Rectal smooth muscle tissue (tissue), 1 donor: ENCODE measurements around the gene MAFF.

Source experiments
- H3K27ac ChIP-seq: one replicate; pipeline ENCODE4 v1.7.0; 2013; ENCODE audit warnings: low read depth, low read length, inconsistent platforms
- H3K27me3 ChIP-seq: one replicate; pipeline ENCODE4 v1.7.0; 2013; ENCODE audit warnings: low read length; ENCODE audit not compliant: control insufficient read depth, insufficient read depth
- H3K36me3 ChIP-seq: one replicate; pipeline ENCODE4 v1.7.0; 2013; ENCODE audit warnings: low read length; ENCODE audit not compliant: control insufficient read depth, insufficient read depth
- H3K4me1 ChIP-seq: one replicate; pipeline ENCODE4 v1.7.0; 2013; ENCODE audit warnings: low read length; ENCODE audit not compliant: control insufficient read depth, insufficient read depth
- H3K4me3 ChIP-seq: one replicate; pipeline ENCODE4 v1.7.0; 2013; ENCODE audit warnings: low read length
- H3K9ac ChIP-seq: one replicate; pipeline ENCODE4 v1.7.0; 2013; ENCODE audit warnings: low read length

Gene MAFF

GRCh38 chr22:38250643-38251340 is 49.0 kb downstream of the MAFF start:
- no peak overlapping the region for H3K9ac ChIP-seq

GRCh38 chr22:38251341-38251692 is 49.5 kb downstream of the MAFF start:
- peaks cover 10% of the 10 kb centered on the region for H3K36me3 ChIP-seq
- H3K4me3 ChIP-seq = no peak overlapping the region
- H3K27ac ChIP-seq = no peak overlapping the region
- no peak overlapping the region for H3K9ac ChIP-seq
- no peaks in the 10 kb centered on the region for H3K27me3 ChIP-seq
- H3K4me1 ChIP-seq = peaks cover 2% of the 10 kb centered on the region

More at GRCh38 chr22:38250643-38251340, 49.0 kb downstream of the MAFF start:
- Histone ChIP-seq H3K27ac (no peak overlapping the region), H3K36me3 (peaks cover 15% of the 10 kb centered on the region), H3K4me1 (peaks cover 7% of the 10 kb centered on the region), H3K27me3 (no peaks in the 10 kb centered on the region), H3K4me3 (no peak overlapping the region)

GRCh38 chr22:38255697-38256096 is 53.9 kb downstream of the MAFF start:
- no peaks in the 10 kb centered on the region for H3K36me3 ChIP-seq
- H3K27ac ChIP-seq = no peak overlapping the region
- H3K27me3 ChIP-seq = no peaks in the 10 kb centered on the region
- H3K4me3 ChIP-seq = no peak overlapping the region
- no peak overlapping the region for H3K9ac ChIP-seq
- H3K4me1 ChIP-seq = peaks cover 11% of the 10 kb centered on the region

GRCh38 chr22:38257181-38257580 is 55.4 kb downstream of the MAFF start:
- Histone ChIP-seq H3K27ac (peak overlapping the region; percentile 59), H3K36me3 (no peaks in the 10 kb centered on the region), H3K9ac (no peak overlapping the region), H3K4me1 (peaks cover 20% of the 10 kb centered on the region), H3K27me3 (no peaks in the 10 kb centered on the region), H3K4me3 (no peak overlapping the region)

- Histone ChIP-seq H3K36me3 (no peaks in the 10 kb centered on the region), H3K27ac (peak overlapping the region; percentile 59), H3K9ac (no peak overlapping the region), H3K27me3 (no peaks in the 10 kb centered on the region), H3K4me1 (peaks cover 25% of the 10 kb centered on the region), H3K4me3 (no peak overlapping the region)
These were observed 56.0 kb downstream of the MAFF start for GRCh38 chr22:38257650-38258250.

- no peak overlapping the region for H3K4me3 ChIP-seq
- no peaks in the 10 kb centered on the region for H3K36me3 ChIP-seq
- no peak overlapping the region for H3K27ac ChIP-seq
- no peaks in the 10 kb centered on the region for H3K27me3 ChIP-seq
- H3K9ac ChIP-seq = no peak overlapping the region
- H3K4me1 ChIP-seq = peaks cover 25% of the 10 kb centered on the region
These were observed 57.1 kb downstream of the MAFF start for GRCh38 chr22:38258895-38259294.

GRCh38 chr22:38259370-38259769 is 57.6 kb downstream of the MAFF start:
- Histone ChIP-seq H3K27me3 (no peaks in the 10 kb centered on the region), H3K9ac (no peak overlapping the region), H3K27ac (no peak overlapping the region), H3K4me1 (peaks cover 25% of the 10 kb centered on the region), H3K4me3 (no peak overlapping the region), H3K36me3 (no peaks in the 10 kb centered on the region)

GRCh38 chr22:38260761-38261681 is 59.2 kb downstream of the MAFF start:
- H3K27ac ChIP-seq = peak overlapping the region; percentile 5
- H3K27me3 ChIP-seq = no peaks in the 10 kb centered on the region
- no peak overlapping the region for H3K4me3 ChIP-seq
- no peaks in the 10 kb centered on the region for H3K36me3 ChIP-seq
- peaks cover 26% of the 10 kb centered on the region for H3K4me1 ChIP-seq
- H3K9ac ChIP-seq = no peak overlapping the region

GRCh38 chr22:38262051-38262795 is 60.4 kb downstream of the MAFF start:
- H3K9ac ChIP-seq = no peak overlapping the region
- peaks cover 32% of the 10 kb centered on the region for H3K4me1 ChIP-seq
- H3K4me3 ChIP-seq = no peak overlapping the region
- H3K36me3 ChIP-seq = no peaks in the 10 kb centered on the region
- no peak overlapping the region for H3K27ac ChIP-seq
- no peaks in the 10 kb centered on the region for H3K27me3 ChIP-seq

GRCh38 chr22:38264322-38264843 is 62.6 kb downstream of the MAFF start:
- H3K4me3 ChIP-seq = no peak overlapping the region
- no peak overlapping the region for H3K9ac ChIP-seq
- no peaks in the 10 kb centered on the region for H3K36me3 ChIP-seq
- H3K27ac ChIP-seq = no peak overlapping the region
- H3K4me1 ChIP-seq = peaks cover 27% of the 10 kb centered on the region
- no peaks in the 10 kb centered on the region for H3K27me3 ChIP-seq
